Fibroblast of the conjunctiva (primary cell): ENCODE measurements around the gene LRP5.
A peak's percentile ranks its signal among the peaks of the same experiment; 100 is the strongest.
"Not testable (repeated sequence)": the region's sequence is repeated elsewhere in the genome, so short reads cannot be mapped to it uniquely, and the experiment has no call there.

Experiments used
- DNase-seq: peaks from one replicate; pipeline ENCODE4 v3.0.0-alpha.2; 2010; ENCODE audit warnings: low read depth

The LRP5 gene

GRCh38 chr11:68444566-68444965 lies 132.2 kb downstream of the LRP5 start:
- no peak for DNase-seq

DNA sequence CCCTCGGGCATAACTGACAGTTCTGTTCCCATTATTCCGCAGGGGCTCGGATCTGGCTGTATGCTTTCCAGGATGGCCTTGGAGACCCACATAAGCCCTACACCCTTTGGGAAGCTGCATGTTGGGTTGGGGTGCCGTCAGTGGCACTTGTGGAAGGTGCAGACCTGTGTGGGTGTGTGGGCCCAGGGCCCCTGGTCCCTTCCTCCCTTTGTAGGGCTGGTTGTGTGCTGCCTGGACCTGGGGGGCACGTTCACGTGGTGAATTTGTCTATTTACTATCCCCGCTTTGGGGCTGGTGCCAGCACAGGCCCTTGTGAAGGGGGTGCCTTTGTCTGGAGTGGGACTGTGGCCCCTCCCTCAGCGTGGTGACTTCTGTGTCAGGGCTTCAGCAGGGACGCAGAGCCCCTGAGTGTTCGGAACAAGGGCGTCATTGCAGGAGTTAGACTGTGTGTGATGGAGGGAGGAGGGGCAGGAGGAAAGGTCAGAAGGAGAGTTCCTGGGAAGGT lies 133.2 kb downstream of the LRP5 start:
- DNase-seq = no peak

- DNase-seq = no peak
These were observed 133.8 kb downstream of the LRP5 start for GRCh38 chr11:68446046-68446725.

DNA sequence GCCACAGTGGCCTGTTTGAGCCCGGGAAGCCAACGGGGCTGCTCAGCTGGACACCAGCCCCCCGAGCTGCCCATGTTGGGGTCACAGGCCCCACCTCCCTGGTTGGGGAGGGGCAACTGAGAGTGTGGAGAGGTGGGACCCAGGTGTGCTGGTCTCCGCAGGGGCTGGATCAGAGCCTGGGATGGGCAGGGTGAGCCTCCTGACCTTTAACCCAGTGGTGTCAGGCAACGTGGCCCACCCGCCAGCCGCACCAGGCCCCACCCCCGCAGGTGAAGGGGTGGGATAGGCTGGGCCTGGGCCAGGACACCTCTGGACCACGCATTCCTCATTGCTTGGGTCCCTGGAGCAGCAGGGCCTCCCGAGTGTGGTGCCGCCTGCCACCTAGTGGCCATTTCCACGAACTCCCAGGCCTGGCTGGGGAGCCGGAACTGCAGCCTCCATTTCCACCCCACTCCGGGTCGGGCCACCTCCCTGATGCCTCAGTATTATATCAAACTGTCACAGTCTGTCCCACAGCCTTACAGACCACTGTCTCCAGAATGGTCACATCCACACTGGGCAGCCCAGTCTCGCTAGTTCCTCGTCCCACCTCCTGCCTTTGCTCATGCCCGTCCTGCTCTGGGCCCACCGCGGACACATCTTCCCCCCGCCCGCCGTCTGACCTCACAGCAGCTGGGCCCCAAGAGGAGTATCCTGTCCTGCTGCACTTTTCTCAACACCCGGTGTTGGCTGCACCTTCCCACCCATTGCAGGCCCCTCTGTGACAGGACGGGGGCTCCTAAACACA lies 134.8 kb downstream of the LRP5 start:
- peak; percentile 47 for DNase-seq

GRCh38 chr11:68447914-68448313 lies 135.5 kb downstream of the LRP5 start:
- DNase-seq = not testable (repeated sequence)

GRCh38 chr11:68448604-68449011 lies 136.2 kb downstream of the LRP5 start:
- no peak for DNase-seq

DNA sequence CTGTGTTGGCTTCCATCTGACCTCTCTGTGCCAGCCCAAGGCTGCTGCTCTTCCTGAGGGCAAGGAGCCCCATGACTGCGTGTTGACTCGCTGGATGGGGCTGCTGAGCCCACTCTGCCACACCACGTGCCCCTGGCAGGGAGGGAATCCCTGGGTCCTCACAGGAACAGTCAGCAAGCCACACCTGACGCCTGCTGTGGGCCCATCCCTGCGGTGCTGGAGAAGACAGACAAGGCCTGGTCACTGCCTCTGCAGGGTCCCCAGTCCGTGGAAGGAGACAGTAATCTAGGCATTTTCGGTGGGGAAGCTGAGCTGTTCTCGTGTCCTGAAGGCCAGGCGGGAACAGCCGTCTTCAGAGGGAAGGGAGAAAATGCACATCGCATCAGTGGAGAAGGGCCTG lies 137.6 kb downstream of the LRP5 start:
- no peak for DNase-seq

DNA sequence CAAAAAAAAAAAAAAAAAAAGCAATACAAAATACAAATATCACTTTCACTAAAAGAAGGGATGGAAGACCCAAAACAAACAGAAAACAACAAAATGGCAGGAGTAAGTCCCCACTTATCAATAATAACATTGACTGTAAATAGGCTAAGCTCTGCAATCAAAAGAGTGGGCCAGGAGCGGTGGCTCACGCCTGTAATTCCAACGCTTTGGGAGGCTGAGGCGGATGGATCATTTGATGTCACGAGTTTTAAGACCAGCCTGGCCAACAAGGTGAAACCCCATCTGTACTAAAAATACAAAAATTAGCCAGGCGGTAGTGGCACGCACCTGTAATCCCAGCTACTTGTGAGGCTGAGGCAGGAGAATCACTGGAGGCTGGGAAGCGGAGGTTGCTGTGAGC lies 138.3 kb downstream of the LRP5 start:
- no peak for DNase-seq

DNA sequence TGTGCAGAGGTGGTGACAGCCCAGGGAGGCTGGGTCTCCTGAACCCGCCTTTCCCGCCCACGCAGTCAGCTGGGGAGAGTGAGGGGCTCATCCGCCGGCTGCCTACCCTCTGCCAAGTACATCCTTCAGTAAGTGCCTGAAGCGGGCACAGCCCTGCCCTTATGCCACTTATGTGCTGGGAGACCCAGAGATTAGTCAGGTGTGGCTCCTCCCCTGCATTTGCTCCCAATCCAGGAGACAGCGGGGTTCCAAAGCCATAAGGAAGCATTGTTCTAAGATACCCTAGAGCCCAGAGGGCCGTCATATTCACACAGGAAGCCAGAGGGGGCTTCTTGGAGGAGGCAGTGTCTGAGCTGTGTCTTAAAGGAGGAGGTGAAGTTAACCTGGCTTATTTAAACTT lies 142.4 kb downstream of the LRP5 start:
- DNase-seq = no peak

- DNase-seq = no peak
These were observed 143.1 kb downstream of the LRP5 start for GRCh38 chr11:68455485-68455884.

- DNase-seq = no peak
These were observed 145.0 kb downstream of the LRP5 start for GRCh38 chr11:68457216-68457897.

DNA sequence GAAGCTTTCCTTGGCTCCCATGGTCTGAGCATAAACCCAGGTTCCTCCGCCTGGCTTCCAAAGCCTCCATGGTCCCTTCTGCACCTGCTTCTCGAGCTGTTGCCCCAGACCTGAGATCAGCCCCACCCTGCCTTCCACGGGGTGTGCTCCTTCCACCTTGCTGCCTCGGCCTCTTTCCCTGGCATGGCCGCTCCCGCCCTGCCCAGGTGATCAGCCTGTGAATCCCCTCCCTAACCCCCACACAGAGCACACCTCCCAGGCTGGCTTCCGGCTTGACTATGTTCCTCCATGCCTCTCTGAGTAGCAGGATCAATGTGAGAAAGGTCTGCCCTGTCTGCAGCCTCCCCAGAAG lies 145.5 kb downstream of the LRP5 start:
- no peak for DNase-seq

- not testable (repeated sequence) for DNase-seq
These were observed 145.9 kb downstream of the LRP5 start for GRCh38 chr11:68458340-68458739.

DNA sequence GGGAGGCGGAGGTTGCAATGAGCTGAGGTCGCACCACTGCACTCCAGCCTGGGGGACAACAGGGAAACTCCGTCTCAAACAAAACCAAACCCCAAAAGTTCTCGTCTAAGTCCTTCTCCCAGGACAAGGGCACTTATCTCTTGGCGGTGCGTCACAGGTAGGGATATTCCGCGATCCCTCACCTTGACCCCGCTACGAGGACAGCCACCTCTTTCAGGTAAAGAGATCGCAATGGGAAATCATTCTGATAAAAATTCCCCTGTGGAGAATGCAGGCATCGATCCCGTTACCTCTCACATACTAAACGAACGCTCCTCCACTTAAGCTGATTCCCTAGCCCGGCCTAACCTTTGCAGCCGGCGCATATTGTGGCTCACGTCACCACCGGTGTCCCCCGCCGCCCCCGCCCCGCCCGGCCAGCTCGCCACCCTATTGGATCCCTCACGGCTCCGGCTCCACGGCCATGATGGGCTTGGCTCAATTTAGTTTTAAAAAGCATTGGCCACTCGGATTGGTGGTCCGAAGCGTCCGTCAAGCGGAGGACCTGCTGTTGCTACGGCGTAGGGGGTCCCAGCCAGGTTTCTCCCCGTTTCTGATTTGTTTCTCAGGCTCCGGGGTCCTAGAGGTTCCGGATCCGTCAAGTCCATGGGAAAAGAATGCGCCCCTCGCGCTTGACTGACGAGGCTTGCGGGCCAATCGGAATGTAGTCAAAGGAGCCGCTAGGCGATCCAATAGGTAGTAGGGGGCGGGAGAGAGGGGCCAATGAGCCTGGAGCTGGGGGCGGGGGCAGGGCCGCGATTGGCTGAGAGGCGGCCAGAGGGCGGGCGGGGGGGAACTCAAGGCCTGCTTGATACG lies 147.7 kb downstream of the LRP5 start:
- peak; percentile 98 for DNase-seq

GRCh38 chr11:68460741-68461574 lies 148.6 kb downstream of the LRP5 start, which contains the start of gene PPP6R3:
Gene PPP6R3, plus strand, starts transcription at chr11:68460752. Its CDS starts 76,913 bp downstream, at chr11:68537665.
- no peak for DNase-seq

GRCh38 chr11:68461575-68461917 lies 149.2 kb downstream of the LRP5 start:
- no peak for DNase-seq

- DNase-seq = no peak
These were observed 151.3 kb downstream of the LRP5 start for GRCh38 chr11:68463714-68464113.

- no peak for DNase-seq
These were observed 154.9 kb downstream of the LRP5 start for GRCh38 chr11:68467201-68467834.

- DNase-seq = no peak
These were observed 155.9 kb downstream of the LRP5 start for GRCh38 chr11:68468217-68468828.

DNA sequence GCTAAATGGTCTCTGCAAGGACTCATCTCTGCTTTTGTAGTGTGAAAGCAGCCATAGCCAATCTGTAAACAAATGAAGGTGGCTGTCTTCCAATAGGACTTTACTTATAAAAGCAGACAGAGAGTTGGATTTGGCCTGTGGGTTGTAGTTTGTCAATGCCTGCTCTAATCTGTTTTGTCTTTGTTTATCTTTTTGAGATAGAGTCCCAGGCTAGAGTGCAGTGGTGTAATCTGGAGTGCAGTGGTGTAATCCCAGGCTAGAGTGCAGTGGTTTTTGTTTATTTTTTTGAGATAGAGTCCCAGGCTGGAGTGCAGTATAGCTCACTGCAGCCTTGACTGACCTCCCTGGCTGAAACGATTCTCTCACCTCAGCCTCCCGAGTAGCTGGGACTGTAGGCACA lies 156.7 kb downstream of the LRP5 start:
- no peak for DNase-seq
